ENCODE results near the gene CYB5B.

CYB5B gene

DNA sequence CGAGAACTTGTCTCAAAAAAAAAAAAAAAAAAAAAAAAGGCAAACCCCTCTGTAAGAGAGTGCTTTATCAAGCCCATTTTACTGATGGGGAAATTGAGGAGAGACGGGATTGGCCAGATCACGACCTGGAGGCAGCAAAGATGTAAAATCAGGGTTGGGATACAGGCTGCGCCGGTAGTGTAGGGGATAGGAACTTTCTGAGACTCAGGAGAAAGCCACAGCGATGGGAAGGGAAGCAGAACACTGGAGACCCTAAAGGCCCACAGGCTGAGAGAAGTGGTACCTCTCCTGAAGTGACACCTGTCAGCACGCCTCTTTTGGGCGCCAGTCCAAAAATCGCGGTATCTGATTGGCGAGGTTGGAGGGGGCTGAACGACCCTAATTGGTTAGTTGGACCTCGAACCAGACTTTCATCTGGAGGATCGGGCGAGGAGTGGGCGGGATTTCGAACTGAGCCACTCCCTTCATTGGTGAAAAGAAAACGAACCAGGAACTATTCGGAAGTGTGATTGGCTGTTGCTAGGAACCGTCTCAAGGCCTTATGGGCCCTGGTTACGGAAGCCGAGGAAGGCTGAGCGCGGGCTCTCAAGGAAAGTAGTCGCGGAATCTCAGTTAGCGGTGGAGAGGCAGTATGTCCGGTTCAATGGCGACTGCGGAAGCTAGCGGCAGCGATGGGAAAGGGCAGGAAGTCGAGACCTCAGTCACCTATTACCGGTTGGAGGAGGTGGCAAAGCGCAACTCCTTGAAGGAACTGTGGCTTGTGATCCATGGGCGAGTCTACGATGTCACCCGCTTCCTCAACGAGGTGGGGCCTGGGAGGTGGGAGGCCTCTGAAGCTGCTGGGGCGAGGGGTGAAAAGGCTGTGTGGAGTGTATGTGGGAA lies at the start of gene CYB5B:
TSS of gene CYB5B (plus strand) at position 567 of the 882 bp plus-strand sequence. CDS start at position 632, 65 bp downstream.
- Histone ChIP-seq H3K4me2 (ENCODE audit: low read length) (peak within 1 kb of the TSS; percentile 97), H2AFZ (peak within 1 kb of the TSS; percentile 80), H3K27ac (peak within 1 kb of the TSS; percentile 79), H3K9ac (peak within 1 kb of the TSS; percentile 19), H3K9me3 (ENCODE audit: control insufficient read depth, low read length) (no peaks in the 10 kb centered on the region), H3K79me2 (peaks cover 20% of the 10 kb centered on the region), H3K4me3 (ENCODE audit: low read depth, low read length) (peak within 1 kb of the TSS; percentile 92), H3K27me3 (ENCODE audit: control insufficient read depth, insufficient read depth, low read length) (no peaks in the 10 kb centered on the region), H3K36me3 (ENCODE audit: control insufficient read depth, insufficient read depth, low read length) (no peaks in the 10 kb centered on the region), H3K4me1 (no peaks in the 10 kb centered on the region)
- no peak for TF ChIP-seq CTCF (IDR thresholded peaks at IDR 0.05)

- H3K4me1 ChIP-seq: no peaks in the 10 kb centered on the region
These were observed 47.9 kb upstream of the CYB5B start for GRCh38 chr16:69376393-69377059.

DNA sequence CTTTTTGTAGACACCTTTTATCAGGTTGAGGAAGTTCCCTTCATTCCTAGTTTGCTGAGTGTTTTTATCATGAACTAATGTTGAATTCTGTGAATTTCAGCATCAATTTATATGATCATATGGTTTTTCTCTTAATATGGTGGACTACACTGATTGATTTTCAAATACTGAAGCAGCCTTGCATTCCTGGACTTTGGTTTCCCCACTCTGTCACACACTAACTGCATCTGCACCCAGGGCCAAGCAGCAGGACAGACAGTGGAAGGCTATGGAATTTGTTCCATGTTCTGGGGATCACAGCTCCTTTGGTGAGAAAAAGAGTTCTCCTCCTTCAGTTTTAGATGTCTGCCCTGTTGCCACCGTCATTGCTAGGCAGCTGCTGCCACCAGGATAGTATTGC lies 46.4 kb upstream of the CYB5B start:
- Histone ChIP-seq H3K4me2 (ENCODE audit: low read length) (no peak overlapping the region), H3K79me2 (peaks cover 2% of the 10 kb centered on the region), H2AFZ (no peak overlapping the region), H3K4me3 (ENCODE audit: low read depth, low read length) (no peak overlapping the region), H3K9ac (no peak overlapping the region), H3K36me3 (ENCODE audit: control insufficient read depth, insufficient read depth, low read length) (no peaks in the 10 kb centered on the region), H3K27me3 (ENCODE audit: control insufficient read depth, insufficient read depth, low read length) (no peaks in the 10 kb centered on the region), H3K27ac (no peak overlapping the region), H3K9me3 (ENCODE audit: control insufficient read depth, low read length) (no peaks in the 10 kb centered on the region), H3K4me1 (no peaks in the 10 kb centered on the region)
- TF ChIP-seq CTCF (IDR thresholded peaks at IDR 0.05): no peak

More at GRCh38 chr16:69376393-69377059, 47.9 kb upstream of the CYB5B start:
- Histone ChIP-seq H3K4me3 (ENCODE audit: low read depth, low read length) (no peak overlapping the region), H2AFZ (no peak overlapping the region), H3K9me3 (ENCODE audit: control insufficient read depth, low read length) (no peaks in the 10 kb centered on the region), H3K79me2 (peaks cover 2% of the 10 kb centered on the region), H3K27ac (no peak overlapping the region), H3K27me3 (ENCODE audit: control insufficient read depth, insufficient read depth, low read length) (no peaks in the 10 kb centered on the region), H3K9ac (no peak overlapping the region), H3K4me2 (ENCODE audit: low read length) (no peak overlapping the region), H3K36me3 (ENCODE audit: control insufficient read depth, insufficient read depth, low read length) (no peaks in the 10 kb centered on the region)
- TF ChIP-seq CTCF (IDR thresholded peaks at IDR 0.05): no peak

GRCh38 chr16:69378760-69379159 lies 45.7 kb upstream of the CYB5B start:
- no peaks in the 10 kb centered on the region for H3K27me3 ChIP-seq (ENCODE audit: control insufficient read depth, insufficient read depth, low read length)
- peaks cover 2% of the 10 kb centered on the region for H3K79me2 ChIP-seq
- H3K9ac ChIP-seq: no peak overlapping the region
- H3K4me1 ChIP-seq: no peaks in the 10 kb centered on the region
- H3K4me2 ChIP-seq (ENCODE audit: low read length): no peak overlapping the region
- no peak overlapping the region for H3K4me3 ChIP-seq (ENCODE audit: low read depth, low read length)
- no peaks in the 10 kb centered on the region for H3K9me3 ChIP-seq (ENCODE audit: control insufficient read depth, low read length)
- H2AFZ ChIP-seq: no peak overlapping the region
- no peaks in the 10 kb centered on the region for H3K36me3 ChIP-seq (ENCODE audit: control insufficient read depth, insufficient read depth, low read length)
- TF ChIP-seq CTCF (IDR thresholded peaks at IDR 0.05): no peak
- no peak overlapping the region for H3K27ac ChIP-seq
